GM21825 (cell line): ENCODE measurements around the gene PLET1.

Experiments used
- ATAC-seq: cut with Tn5 transposase; IDR thresholded peaks from one replicate; pipeline ENCODE4 v1.9.1; 2021; ENCODE audit warnings: mild to moderate bottlenecking, moderate library complexity; ENCODE audit not compliant: unreplicated experiment

PLET1 gene

DNA sequence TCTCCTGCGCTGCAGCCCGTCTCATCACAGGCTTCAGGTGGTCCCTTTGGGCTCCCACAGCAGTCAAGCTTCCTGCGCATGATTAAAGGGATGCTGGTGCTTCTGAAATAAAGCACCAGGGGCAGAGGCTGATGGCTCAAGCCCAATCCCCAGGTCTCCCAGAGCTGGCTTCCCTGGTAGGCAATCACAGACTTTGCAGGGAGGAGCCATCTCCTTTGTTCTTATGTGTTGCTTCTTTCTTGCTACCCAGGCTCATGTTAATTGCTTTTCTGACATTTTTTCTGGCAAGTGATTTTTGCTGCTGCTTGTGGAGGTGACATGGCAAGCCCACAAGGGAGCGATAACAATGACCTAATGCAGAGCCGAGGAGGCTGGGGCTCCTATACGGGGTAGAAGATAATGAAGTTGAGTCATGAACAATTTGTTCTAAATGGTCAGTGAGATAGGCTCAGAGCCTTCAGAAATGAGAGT, 25.2 kb upstream of the PLET1 start:
- ATAC-seq: no peak

DNA sequence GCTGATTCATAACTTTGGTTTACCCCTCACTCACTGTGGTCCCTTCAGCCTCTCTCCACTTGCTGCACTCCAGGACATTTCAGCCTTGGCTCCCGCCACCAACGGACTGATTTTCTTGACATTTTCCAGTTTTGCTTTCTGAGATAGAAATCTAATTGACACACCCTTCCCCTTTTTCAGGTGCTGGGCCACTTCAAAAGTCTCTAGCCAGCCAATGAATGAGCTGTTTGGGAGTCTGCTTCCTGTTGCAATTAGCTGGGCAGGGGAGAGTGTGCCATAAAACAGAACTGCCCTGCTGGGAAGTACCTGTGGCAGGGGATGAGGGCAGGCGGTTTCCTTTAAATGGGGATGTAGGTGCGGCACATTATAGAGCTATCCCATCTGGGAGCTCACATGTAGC, 21.1 kb upstream of the PLET1 start:
- no peak for ATAC-seq

GRCh38 chr11:112280268-112281126, 19.8 kb upstream of the PLET1 start:
- peak; percentile 77 for ATAC-seq

DNA sequence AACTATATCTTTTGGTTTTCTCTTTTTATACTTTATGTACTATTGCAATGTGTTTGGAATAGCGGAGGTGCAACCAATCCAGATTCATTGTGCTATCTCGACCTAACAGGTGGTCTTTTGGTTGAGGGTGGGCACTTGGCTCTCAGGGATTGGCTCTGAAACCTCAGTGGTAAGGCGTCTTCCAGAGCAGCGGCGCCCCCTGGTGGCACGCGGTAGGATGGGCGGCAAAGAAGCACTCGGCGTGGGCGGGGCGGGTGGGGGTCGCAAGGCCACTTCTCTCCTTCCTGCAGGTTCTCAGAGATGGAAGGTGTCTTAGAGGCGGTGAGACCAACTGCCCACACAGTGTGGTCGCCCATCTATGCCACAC, 19.2 kb upstream of the PLET1 start:
- peak; percentile 53 for ATAC-seq

- no peak for ATAC-seq
These were observed 18.1 kb upstream of the PLET1 start for GRCh38 chr11:112278803-112279202.

DNA sequence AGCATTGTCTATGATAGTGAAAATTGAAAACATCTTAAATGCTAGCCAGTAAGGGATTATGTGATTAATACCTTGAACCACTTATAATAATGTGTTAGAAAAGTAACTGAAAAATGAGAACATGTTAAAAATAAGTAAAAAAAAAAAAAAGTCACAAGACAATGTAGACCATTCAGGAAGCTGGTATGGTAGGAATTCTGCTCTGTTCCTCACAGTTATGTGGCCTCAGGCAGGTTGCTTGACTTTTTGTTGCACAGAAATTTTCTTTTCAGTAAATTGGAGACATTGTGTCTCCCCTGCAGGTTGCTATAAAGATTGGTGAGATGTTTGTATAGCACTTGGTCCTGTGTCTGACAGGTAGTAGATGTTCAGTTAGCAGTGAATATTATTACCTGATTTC, 17.3 kb upstream of the PLET1 start:
- ATAC-seq: no peak

- ATAC-seq: no peak
These were observed 16.4 kb upstream of the PLET1 start for GRCh38 chr11:112277029-112277428.

- ATAC-seq: no peak
These were observed 13.5 kb upstream of the PLET1 start for GRCh38 chr11:112274007-112274783.

DNA sequence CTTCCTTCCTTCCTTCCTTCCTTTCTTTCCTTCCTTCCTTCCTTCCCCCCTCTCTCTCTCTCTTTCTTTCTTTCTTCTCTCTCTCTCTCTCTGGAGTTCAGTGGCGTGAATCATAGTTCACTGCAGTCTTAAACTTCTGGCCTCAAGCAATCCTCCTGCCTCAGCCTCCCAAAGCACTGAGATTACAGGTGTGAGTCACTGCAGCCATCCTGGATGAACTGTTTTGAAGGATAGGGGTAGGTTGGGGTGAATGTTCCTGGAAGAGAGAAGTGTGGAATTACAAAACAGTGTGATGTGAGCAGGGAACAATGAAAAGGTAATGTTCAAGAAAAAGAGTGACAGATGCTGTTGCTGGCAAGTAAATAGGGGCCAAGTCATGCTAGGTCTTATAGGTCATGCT, 12.4 kb upstream of the PLET1 start:
- no peak for ATAC-seq

DNA sequence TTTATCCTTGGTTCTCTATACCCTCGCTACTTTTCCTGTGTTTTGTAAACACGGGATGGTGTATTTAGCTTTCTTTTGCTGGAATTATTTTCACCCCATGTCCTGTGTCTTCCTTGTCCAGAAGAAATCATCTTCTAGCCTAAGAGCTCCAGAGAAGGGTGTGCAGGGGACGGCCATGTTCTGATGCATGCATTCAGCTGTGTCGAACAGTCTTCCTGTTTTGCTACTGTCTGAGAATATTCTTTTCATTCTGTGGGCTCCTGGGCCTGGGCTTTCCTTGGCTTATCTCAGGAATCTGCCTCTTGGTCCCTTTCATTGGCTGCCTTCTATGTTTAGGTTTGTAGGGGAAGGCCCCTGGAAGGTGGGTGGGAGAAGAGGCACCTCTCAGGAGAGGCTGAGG, 10.6 kb upstream of the PLET1 start:
- no peak for ATAC-seq

DNA sequence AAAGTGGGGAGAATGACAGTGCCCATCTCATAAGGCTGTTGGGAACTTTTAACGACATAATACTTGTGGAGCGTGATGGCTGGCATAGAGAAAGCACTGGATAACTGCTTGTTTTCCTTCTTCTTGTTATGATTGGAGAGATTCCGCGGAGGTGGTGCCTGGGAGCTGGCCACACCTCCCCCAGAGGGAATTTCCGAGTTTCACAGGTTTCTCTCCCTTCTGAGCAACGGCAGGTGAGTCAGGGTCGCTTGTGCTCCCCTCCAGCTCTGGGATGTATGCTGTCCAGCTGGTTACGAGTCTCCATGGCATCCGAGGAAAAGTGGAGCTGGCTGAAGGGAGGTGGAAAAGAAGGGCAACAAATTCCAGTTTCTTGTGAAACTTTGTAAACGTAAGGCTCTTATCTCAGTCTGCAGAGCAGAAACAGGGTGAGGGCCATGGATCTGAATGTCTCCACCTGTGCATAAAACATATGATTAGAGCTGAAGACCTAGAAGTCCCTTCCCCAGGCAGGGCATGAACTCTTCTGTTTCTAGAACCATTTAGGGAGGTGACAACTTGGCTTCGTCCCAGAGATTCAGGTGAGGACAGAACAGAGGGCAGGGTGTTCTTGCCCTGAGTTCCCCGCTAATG, 10.0 kb upstream of the PLET1 start:
- ATAC-seq: no peak

- no peak for ATAC-seq
These were observed 8.5 kb upstream of the PLET1 start for GRCh38 chr11:112269139-112269538.

DNA sequence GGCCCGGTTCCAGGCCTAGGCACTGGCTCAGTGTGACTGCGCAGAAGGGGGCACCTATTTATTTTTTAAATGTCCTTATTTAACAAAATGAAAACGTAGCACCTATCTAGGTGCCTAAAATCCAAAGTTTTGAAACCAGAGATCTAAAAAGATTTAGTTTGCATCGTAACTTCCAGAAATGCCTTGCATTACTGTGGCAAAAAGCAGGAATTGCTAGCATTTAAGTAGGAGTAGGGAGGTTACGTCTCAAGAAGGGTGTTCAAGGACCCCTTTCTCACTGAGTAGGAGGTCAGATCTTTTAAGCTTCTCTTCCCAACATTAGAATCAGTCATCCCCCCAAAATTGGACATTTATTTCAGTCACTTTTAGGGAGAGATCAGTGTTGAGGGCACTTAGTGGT, 7.7 kb upstream of the PLET1 start:
- ATAC-seq: no peak

- ATAC-seq: no peak
These were observed 6.5 kb upstream of the PLET1 start for GRCh38 chr11:112267188-112267591.

GRCh38 chr11:112266410-112266778, 5.7 kb upstream of the PLET1 start:
- ATAC-seq: no peak

DNA sequence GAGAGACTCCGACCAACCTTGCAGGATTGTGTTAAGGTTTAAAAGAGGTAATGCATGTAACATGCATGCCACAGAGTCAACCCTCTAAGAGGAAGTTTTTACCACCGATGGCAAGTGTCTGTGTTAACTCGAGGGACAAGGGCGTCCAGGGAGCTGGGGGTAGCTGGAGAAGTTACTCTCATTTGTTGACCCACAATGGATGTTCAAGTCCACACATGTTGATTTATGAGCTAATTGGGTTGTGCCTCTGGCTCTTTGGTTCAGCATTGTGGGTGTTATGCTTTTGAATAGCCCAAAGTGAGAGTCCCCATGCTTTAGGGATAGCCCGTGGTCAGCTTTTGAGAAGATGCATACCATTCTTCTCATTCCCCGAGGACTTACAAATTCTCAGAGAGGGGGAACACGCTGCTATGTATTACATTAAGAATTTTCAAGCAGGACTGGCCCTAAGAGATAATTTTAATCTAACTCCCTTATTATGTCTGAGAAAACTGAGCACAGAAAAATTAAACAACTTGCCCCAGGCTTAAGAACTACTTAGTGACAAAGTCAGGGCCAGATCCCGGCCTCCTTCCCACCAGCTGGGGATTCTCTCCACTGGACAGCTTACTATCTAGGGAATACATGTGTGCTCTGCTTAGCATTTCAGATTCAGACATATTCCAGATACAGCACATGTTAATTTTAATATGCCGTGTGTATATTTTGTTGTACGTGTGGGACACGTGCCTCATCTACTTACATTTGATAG, 5.2 kb upstream of the PLET1 start:
- no peak for ATAC-seq

- no peak for ATAC-seq
These were observed 5.5 kb downstream of the PLET1 start for GRCh38 chr11:112255067-112255720.

- no peak for ATAC-seq
These were observed 6.9 kb downstream of the PLET1 start for GRCh38 chr11:112253605-112254242.

DNA sequence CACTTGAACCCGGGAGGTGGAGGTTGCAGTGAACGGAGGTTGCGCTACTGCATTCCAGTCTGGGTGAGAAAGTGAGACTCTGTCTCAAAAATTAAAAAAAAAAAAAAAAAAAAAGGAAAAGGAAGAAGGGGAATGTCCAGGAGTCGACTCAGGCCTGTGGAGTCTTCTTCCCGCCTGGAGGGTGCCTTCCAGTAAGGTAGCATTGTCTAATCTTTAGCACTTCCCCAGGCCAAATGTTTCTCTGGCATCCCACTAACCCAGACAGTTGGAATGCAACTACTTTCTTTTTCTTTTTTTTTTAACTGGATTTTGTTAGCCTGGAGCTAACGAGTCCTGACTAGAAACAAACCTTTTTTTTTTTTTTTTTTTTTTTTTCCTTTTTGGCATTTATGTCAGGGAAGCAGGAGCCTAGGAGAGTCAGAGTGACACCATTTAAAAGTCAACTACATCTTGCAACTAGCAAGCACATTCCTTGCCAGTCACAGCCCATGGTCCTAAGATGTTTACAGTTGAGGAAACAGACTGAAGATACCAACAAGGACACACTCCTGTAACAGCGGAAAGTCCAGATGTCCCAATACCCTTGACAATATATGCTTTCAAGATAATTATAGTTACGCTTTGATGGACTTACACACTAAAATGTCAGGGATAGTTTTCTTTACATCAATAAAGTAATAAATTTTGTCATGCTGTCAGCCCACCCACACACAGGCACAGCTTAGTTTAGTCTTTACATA, 10.6 kb downstream of the PLET1 start:
- no peak for ATAC-seq
